Stimulated activated CD4-positive, alpha-beta T cell treated with anti-CD3 and anti-CD28 coated beads, Interleukin-12 subunit alpha, Interleukin-12 subunit beta, amount 100 ng/mL, for 4 hours (primary cell): ENCODE measurements around the gene LRRC28.

ENCODE experiments used
- DNase-seq: peaks from one replicate; pipeline ENCODE4 v3.0.0-alpha.2; 2020

Gene LRRC28

GRCh38 chr15:99307735-99308134, 56.5 kb downstream of the LRRC28 start:
- DNase-seq = no peak

DNA sequence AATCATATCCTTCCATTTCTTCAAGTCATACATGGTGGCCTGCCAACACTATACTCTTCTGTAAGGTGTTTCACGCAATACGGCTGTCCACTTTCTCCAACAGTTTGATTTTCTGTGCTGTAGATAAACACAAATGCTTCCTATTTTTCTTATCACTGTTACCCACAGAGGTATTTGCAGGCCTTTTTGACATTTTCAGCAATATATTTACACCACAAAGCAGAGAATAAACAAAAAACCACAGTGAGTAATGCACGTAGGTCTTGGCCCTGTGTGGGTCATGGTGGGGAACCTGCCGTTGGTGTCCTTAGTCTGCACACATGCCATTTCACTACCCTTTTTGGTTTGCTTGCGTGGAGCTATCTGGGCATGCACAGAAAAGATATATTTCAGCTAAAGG, 59.5 kb downstream of the LRRC28 start:
- no peak for DNase-seq

- DNase-seq = no peak
These were observed 60.9 kb downstream of the LRRC28 start for GRCh38 chr15:99312228-99312627.

DNA sequence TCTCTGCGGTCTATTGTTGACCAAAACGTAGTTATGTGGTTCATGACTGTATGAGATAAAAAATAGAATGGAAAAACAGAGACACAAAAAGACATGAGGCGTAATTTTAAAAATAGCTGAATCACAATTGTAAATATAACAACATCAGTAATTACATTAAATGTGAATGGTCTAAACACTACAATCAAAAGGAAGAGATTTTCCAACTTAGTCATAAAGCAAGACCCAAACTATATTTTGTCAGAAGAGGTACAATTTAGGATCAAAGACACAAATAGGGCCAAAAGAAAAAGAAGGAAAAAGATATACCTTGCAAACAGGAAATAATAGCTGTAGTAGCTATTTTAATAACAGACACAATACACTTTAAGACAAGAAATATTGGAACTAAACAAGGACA, 61.5 kb downstream of the LRRC28 start:
- no peak for DNase-seq

GRCh38 chr15:99315636-99316035, 64.4 kb downstream of the LRRC28 start:
- DNase-seq = no peak

DNA sequence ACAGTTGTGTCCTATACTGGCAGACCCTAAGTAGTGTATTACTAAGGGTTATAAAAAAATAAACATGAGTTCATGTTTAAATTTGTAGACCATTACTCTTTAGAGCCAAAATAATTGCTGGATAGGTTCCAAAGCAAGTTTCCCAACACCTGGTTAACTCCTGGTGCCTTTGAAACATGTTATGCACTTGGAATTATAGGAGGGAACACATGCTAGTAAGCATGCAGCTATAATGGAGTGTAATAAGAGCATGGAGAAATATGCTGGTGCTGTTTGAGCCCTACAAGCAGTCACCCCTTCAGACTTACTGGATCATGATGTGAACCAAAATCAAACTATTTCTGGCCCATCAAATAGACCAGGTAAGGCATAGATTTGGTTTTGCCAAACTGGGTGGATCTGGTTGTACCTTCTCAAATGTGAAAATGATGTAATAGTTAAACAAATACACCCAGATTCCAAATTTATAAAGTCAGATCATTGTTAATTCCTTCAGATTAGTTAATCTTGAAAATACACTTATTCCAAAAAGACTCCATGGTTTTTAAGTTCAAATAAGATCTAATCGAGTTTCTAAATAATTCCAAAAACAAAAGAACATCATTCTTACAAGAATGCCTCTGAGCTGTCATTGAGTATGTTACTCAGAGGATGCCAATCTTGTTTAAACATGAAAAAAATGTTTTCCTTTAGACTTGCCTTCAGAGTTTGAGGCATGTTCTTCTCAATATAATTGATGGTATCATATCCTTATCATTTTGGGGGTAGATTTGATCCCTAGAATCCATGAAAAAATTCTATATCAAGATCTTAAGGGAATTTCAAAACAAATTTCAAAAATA, 69.3 kb downstream of the LRRC28 start:
- DNase-seq = no peak

DNA sequence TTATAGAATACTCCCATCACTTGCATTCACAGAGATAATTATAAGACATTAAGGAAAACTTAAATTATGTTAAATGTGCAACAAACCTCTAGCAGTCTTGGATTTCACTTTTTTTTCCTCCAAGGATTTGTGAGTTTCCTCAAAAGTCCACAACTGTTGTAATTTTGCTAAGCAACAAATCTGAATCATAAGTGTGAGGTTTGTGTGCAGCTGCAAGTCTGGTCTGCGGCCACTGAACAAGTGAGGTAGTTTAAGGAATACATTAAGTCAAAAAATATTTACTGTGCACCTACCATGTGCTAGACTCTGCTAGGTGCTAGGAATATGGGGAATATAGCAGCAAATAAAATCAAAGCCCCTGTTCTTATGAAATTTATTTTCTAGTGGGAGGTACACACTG, 70.2 kb downstream of the LRRC28 start:
- no peak for DNase-seq

GRCh38 chr15:99322643-99323405, 71.5 kb downstream of the LRRC28 start:
- DNase-seq = no peak

DNA sequence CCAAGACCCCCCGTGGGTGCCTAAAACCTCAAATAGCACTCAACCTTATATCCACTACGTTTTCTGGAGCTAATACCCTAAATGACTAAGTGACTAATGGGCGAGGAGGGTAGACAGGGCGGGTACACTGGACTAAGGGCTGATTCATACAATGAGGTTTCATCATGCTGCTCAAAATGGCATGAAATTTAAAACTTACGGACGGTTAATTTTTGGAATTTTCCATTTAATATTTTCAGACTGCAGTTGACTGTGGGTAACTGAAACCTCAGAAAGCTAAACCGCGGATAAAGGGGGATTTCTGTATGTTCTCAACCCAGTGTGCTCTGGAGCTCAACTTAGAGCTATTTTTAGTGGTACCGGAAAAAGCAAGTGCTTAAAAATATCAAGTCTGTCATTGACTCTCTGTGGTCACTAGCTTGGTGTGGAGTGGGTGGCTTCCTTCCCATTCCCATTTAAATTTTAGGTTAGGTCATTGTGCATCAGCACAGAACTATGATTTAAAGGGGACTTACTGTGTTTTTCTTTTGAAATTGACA, 72.9 kb downstream of the LRRC28 start:
- DNase-seq = no peak

DNA sequence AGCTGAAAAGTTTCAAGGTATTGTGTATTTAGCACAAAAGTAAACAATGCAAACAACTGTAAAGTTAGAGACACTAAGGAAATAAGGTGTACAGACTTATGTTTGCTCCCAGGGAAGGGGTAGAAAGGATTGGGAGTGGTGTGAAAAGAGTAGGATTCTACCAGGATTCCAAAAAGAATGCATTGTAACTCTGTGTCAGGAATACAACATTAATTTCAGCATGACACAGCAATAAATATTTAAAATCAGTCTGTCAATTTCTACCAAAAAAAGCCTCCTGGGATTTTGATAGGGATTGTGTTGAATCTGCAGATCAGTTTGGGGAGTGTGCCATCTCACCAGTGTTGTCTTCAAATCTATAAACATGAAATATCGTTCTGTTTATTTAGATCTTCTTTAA, 73.4 kb downstream of the LRRC28 start:
- DNase-seq = no peak

GRCh38 chr15:99326235-99326634, 75.0 kb downstream of the LRRC28 start:
- DNase-seq = no peak

DNA sequence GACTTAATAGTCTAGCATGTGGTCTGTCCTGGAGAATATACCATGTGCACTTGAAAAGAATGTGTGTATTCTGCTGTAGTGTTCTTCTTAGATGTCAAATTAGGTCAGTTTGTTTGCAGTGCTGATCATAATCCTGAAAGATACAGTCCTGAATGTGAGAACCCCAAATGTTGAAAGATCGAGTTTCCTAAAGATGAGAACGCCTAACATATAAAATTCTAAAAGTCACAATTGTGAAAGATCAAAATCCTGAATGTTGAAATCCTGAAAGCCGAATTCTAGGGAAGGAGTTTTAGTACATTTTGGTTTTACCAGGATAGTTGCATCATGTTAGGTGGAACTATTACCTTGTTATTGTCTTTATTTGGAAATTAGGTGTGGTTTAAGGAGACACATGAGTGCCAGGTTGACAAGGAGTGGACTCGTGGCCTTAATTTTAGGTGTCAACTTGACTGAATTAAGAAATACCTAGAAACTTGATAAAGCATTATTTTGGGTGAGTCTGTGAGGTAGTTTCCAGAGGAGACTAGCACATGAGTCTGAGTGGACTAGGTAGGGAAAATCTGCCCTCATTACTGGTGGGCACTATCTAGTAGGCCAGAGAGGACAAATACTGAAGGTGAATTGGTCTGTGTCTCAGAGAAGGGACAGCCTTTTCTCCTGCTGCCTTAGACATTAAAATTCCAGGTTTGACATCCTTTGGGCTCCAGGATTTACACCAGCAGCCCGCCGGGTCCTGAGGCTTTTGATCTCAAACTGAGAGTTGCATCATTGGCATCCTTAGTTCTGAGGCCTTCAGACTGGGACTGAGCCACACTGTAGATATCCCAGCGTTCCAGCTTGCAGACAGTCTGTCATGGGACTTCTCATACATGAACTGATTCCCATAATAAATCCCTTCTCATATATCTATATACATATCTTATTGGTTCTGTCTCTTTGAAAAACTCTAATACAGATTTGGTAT, 77.1 kb downstream of the LRRC28 start:
- no peak for DNase-seq

- DNase-seq = no peak
These were observed 80.1 kb downstream of the LRRC28 start for GRCh38 chr15:99331381-99331780.

DNA sequence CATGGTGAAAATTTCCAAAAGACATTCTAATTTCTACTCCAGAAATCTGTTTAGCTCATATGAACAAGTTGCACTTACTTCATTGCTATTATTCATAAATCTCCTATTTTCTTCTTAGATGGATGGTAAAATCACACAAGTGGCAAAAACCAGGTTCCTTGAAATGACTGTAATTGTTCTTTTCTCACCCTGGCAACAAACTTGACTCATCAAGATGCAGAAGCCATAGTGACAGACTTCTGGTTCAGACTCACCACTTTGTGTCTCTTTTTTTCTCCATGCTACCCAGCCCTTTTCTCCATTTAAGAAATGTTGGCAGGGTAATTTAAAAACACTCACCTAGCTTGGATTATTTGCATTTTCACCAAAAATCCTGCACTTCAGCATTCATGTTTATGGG, 82.1 kb downstream of the LRRC28 start:
- no peak for DNase-seq

- DNase-seq = no peak
These were observed 82.7 kb downstream of the LRRC28 start for GRCh38 chr15:99333981-99334380.

GRCh38 chr15:99335508-99335907, 84.2 kb downstream of the LRRC28 start:
- DNase-seq = no peak

DNA sequence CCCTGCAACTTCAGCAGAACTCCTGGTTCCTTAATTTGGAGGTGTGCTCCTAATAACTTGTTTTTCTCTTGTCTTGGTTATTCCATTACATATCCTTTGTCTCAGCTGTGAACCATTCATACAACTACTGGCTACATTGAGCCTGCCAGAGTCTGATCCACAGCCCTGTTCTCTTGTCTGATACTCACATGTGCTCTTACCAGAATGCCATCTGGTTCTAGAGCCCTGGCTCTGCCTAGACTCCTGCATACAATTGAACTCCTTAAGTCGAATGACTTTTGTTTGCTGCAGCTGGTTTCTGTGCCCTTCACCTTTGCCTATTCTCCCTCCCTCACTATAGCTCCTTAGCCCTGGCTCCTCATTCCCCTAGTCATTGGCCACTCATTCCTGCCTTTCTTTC, 85.5 kb downstream of the LRRC28 start:
- no peak for DNase-seq

- no peak for DNase-seq
These were observed 89.1 kb downstream of the LRRC28 start for GRCh38 chr15:99340347-99340746.

DNA sequence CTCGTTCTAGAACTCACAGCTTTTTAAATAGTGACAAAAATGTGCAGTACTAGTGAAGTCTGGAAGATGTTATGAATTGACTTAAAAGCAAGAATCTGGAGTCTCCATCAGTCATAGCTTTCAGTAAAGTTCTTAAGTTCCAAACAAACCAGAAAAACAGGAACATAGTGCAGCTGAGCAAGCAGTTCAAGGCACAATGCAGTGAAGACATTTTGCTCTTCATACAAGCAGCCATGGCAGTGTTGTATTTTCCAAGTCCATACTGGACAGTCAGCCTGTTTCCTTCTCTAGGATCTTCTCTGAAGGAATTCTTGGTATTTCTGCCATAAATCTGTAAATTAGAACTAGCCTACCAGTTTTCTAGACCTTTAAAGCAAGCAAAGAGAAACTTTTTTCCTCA, 90.5 kb downstream of the LRRC28 start:
- no peak for DNase-seq

DNA sequence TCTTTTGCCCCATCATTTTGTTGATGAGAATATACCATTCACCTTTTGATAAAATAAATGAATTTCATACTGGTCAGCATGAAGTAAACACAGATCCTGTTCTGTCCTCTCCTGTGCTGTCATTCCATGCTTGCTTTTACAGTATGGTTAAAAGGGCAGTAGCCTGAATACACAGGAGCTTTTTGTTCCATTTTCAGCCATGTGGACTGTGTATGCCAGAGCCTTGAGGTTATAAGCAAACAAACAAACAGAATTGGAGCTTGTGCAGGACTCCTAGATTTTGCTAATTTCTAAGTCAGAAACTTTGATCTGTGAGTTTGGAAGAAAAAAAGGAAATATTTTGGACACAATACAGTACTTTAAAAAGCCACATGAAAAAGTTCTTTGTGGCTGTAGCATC, 91.9 kb downstream of the LRRC28 start:
- DNase-seq = no peak

DNA sequence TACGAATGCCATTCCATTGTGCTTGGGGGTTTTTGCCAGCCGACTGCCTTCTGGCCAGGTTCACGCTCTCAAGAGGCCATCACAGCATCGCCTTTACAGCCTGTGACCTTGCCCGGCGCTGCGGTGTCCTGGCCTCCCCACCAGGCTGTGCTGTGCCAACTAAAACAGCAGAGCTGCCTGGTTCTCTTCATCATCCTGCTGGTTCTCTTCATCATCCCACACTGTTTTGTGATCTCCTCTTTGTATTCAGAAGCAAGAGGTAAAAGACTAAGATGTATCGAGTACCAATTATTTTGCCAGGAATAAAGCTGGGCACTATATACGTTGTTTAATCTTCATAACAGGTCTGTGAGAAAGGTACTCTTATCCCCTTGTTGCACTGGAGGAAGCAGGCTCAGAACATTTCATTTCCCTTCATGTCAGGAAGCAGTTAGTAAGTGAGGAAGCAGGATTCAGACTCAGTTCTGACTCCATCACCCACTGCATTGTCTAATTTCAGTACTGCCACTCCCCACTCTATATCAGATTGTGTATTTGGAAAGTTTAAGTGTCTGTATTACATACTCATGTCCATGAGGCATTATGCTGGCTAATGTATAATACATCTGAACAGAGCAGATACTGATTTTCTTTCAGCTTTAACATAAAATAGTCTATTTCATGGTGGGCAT, 92.7 kb downstream of the LRRC28 start:
- peak; percentile 36 for DNase-seq

GRCh38 chr15:99344639-99345038, 93.4 kb downstream of the LRRC28 start:
- DNase-seq = no peak
